HG03139 (cell line): ENCODE results near the gene BANP.
"Not testable (repeated sequence)": the region's sequence is repeated elsewhere in the genome, so short reads cannot be mapped to it uniquely, and the experiment has no call there.

Experiments used
- ATAC-seq: cut with Tn5 transposase; IDR thresholded peaks from one replicate; pipeline ENCODE4 v1.9.1; 2021; ENCODE audit not compliant: unreplicated experiment

The BANP gene

GRCh38 chr16:88044121-88044581, 92.9 kb downstream of the BANP start:
- not testable (repeated sequence) for ATAC-seq

- not testable (repeated sequence) for ATAC-seq
Observed at GRCh38 chr16:88045361-88045760, 94.1 kb downstream of the BANP start.

- ATAC-seq: peak; percentile 65
Observed at GRCh38 chr16:88045820-88046303, 94.6 kb downstream of the BANP start.

- no peak for ATAC-seq
Observed at GRCh38 chr16:88047462-88047861, 96.2 kb downstream of the BANP start.

GRCh38 chr16:88048985-88049384, 97.8 kb downstream of the BANP start:
- no peak for ATAC-seq

- ATAC-seq: no peak
Observed at GRCh38 chr16:88049561-88050545, 98.6 kb downstream of the BANP start.

GRCh38 chr16:88050952-88051660, 99.9 kb downstream of the BANP start:
- ATAC-seq: no peak

- no peak for ATAC-seq
Observed at GRCh38 chr16:88052661-88053060, 101.4 kb downstream of the BANP start.

- not testable (repeated sequence) for ATAC-seq
Observed at GRCh38 chr16:88053479-88053878, 102.2 kb downstream of the BANP start.

- no peak for ATAC-seq
Observed at GRCh38 chr16:88055356-88055755, 104.1 kb downstream of the BANP start.

GRCh38 chr16:88056212-88056611, 105.0 kb downstream of the BANP start:
- no peak for ATAC-seq

- no peak for ATAC-seq
Observed at GRCh38 chr16:88057656-88058055, 106.4 kb downstream of the BANP start.

GRCh38 chr16:88058136-88058535, 106.9 kb downstream of the BANP start:
- ATAC-seq: no peak

GRCh38 chr16:88058817-88059216, 107.6 kb downstream of the BANP start:
- ATAC-seq: no peak

- no peak for ATAC-seq
Observed at GRCh38 chr16:88059701-88060386, 108.6 kb downstream of the BANP start.

GRCh38 chr16:88060524-88061219, 109.4 kb downstream of the BANP start:
- ATAC-seq: no peak

- no peak for ATAC-seq
Observed at GRCh38 chr16:88061346-88062110, 110.3 kb downstream of the BANP start.

GRCh38 chr16:88062341-88063210, 111.3 kb downstream of the BANP start:
- no peak for ATAC-seq
